Measurements from ENCODE around the gene PELI2. TPM values are rescaled to one million over a fixed set of nuclear protein-coding genes. Genes with fewer than 3 reads are reported as not detected.

Gene PELI2
- total and polyA plus RNA-seq, 2 of the 4 experiments (the other 2 are of a cell fraction), result 6.0 to 36.7 TPM

GRCh38 chr14:56120091-56120691 is 2.0 kb downstream of the PELI2 start:
- Histone ChIP-seq H3K36me3 (ENCODE audit: control insufficient read depth, insufficient read depth, low read length) (no peaks in the 10 kb centered on the region), H3K18ac (ENCODE audit: low read depth, low read length) (peak overlapping the region; percentile 95; the same call in 1 of the 2 replicates), H3K27ac (ENCODE audit: insufficient read depth, low read length) (peak overlapping the region; percentile 31; the same call in 1 of the 2 replicates), H2AK5ac (ENCODE audit: low read depth, low read length) (peak overlapping the region; percentile 14; the same call in 1 of the 2 replicates), H2BK120ac (ENCODE audit: low read depth, low read length) (peak overlapping the region; percentile 62; the same call in 1 of the 2 replicates), H2BK20ac (ENCODE audit: low read depth, low read length) (peak overlapping the region; percentile 44; the same call in 1 of the 2 replicates), H3K4me2 (ENCODE audit: low read depth, low read length) (peak overlapping the region; percentile 90), H4K91ac (ENCODE audit: insufficient read depth, low read depth, low read length) (peak overlapping the region; percentile 26), H3K9me3 (ENCODE audit: control insufficient read depth, insufficient read depth, low read length) (no peaks in the 10 kb centered on the region), H2AK9ac (replicated peaks; ENCODE audit: low read depth, low read length, poor library complexity) (peak overlapping the region; percentile 49), H3K4me3 (ENCODE audit: insufficient read depth, low read depth, low read length) (peak overlapping the region; percentile 59), H4K5ac (ENCODE audit: low read depth, low read length) (peak overlapping the region; percentile 39; the same call in 1 of the 2 replicates), H3K56ac (ENCODE audit: extremely low read depth, insufficient read depth, low read length) (peak overlapping the region; percentile 44), H2BK15ac (ENCODE audit: low read depth, low read length) (0 out of 3 replicates have a peak overlapping the region, but pooled peaks have one; percentile 5), H4K20me1 (ENCODE audit: insufficient read depth, low read length) (peaks cover 36% of the 10 kb centered on the region), H3K27me3 (ENCODE audit: control insufficient read depth, insufficient read depth, low read length) (no peaks in the 10 kb centered on the region), H3K9me1 (ENCODE audit: insufficient read depth, low read length) (peaks cover 15% of the 10 kb centered on the region), H3K23ac (ENCODE audit: low read depth, low read length) (peak overlapping the region; percentile 95), H4K8ac (ENCODE audit: low read depth in 2 of 2, low read length in 2 of 2) (peak overlapping the region; percentile 10 to 47; a peak in 2 of 4 replicates), H3K4me1 (ENCODE audit: control insufficient read depth, insufficient read depth, low read length) (peaks cover 14% of the 10 kb centered on the region), H3K9ac (ENCODE audit: low read depth, low read length) (peak overlapping the region; percentile 88), H3K79me1 (ENCODE audit: low read depth in 1 of 2, low read length in 2 of 2) (peaks cover 18 to 50% of the 10 kb centered on the region in 2 experiments), H2AFZ (replicated peaks; ENCODE audit: low read length, poor library complexity) (peak overlapping the region; percentile 78), H3K4ac (ENCODE audit: low read depth, low read length) (peak overlapping the region; percentile 76), H3K14ac (replicated peaks; ENCODE audit: low read depth, low read length) (peak overlapping the region; percentile 90), H2BK5ac (ENCODE audit: low read depth, low read length, poor library complexity, severe bottlenecking) (peak overlapping the region; percentile 29)
- in situ Hi-C loops (cut with MboI; ENCODE audit: low sequenced_read_pairs) (loop anchor here (25.0 kb wide), 1 partner anchor 408 kb away; no protein-coding TSS in a partner anchor), dilution Hi-C loops (cut with HindIII; ENCODE audit: low sequenced_read_pairs, unreplicated experiment) (no loop called here), intact Hi-C loops (cut with micrococcal nuclease) (loop anchor here (5.0 kb wide), 1 partner anchor 77 kb away; no protein-coding TSS in a partner anchor)
- TF ChIP-seq, protein P1, sequence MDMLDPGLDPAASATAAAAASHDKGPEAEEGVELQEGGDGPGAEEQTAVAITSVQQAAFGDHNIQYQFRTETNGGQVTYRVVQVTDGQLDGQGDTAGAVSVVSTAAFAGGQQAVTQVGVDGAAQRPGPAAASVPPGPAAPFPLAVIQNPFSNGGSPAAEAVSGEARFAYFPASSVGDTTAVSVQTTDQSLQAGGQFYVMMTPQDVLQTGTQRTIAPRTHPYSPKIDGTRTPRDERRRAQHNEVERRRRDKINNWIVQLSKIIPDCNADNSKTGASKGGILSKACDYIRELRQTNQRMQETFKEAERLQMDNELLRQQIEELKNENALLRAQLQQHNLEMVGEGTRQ (IDR thresholded peaks at IDR 0.05; ENCODE audit: low read depth, low read length), result no peak
- TF ChIP-seq FOS (IDR thresholded peaks at IDR 0.05; ENCODE audit: low read depth, low read length) (no peak), SMC3 (IDR thresholded peaks at IDR 0.05; ENCODE audit: low read depth, low read length) (no peak), CEBPB (IDR thresholded peaks at IDR 0.05; ENCODE audit: low read depth, low read length) (no peak)
- ChIA-PET CTCF (interaction anchor here (1.0 kb wide), 1 partner anchor 12 kb away, joined by 3 read pairs; no protein-coding TSS in a partner anchor), POLR2A (ENCODE audit: unreplicated experiment) (no interaction called here)
- 41% methylated on average over 3 of the region's 13 CpGs; no CpG with 5 or more reads in 1 of the 2 experiments for WGBS, 2 experiments (ENCODE audit: extremely low coverage in 2 of 2, insufficient read length in 1 of 2)
- no peak for ATAC-seq (ENCODE audit: low read depth)
- BruUV-seq (replicated peaks), result TSS peak; percentile 35
- peak; percentile 46 for DNase-seq
